NCI-H524 treated with DMSO at 0.1 percent for 48 hours (cell line): ENCODE measurements around the gene ELOVL3.
"Not testable (repeated sequence)": the region's sequence is repeated elsewhere in the genome, so short reads cannot be mapped to it uniquely, and the experiment has no call there.

Experiments
- DNase-seq: peaks from one replicate; lab custom pipeline; 2025; lab: John Stamatoyannopoulos, UW

The ELOVL3 gene, protein sequence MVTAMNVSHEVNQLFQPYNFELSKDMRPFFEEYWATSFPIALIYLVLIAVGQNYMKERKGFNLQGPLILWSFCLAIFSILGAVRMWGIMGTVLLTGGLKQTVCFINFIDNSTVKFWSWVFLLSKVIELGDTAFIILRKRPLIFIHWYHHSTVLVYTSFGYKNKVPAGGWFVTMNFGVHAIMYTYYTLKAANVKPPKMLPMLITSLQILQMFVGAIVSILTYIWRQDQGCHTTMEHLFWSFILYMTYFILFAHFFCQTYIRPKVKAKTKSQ

DNA sequence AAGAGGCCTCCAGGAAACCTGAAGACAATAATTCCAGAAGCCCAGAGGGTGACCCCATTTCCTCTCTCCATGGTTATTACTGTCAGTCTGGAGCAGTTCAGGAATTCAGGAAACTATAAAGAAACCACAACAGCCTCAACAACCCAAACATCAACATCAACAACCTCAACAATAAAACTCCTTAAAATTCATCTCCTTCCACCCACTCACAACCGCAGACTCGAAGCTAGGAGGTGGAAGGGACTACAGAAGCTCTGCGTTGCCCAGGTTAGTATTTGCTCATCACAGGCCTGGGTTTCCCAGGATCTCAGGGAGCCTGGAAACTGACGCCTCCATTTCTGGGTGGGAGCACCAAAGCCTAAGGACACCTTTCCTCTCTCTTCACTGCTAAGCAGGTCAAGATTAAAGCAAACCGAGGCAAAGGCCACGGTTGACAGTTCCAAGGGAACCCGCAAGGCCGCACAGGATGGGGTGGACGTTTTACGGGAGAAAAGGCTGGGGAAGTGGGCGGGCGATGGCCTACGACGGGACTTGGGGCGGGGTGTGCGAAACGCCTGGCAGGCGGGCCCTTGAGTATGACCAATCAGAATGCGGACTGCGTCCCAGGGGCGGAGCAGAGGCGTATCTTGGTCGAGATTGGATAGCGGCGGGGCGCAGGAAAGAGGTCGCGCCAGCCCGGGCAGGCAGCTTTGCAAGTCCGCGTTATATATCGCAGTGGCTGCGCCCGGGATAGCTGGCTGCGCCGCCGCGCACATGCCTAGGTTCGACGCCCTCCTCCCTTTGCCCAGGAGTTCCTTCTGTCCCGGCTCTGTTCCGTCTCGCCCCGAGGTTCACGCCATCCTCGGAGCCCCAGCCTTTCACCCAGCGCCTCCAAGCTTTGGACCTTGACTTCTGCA lies at the start of gene ELOVL3:
Gene ELOVL3 (plus strand): TSS at position 654 of the 896 bp plus-strand sequence. CDS start 250 bp downstream, outside the sequence.
- DNase-seq = peak; percentile 34

DNA sequence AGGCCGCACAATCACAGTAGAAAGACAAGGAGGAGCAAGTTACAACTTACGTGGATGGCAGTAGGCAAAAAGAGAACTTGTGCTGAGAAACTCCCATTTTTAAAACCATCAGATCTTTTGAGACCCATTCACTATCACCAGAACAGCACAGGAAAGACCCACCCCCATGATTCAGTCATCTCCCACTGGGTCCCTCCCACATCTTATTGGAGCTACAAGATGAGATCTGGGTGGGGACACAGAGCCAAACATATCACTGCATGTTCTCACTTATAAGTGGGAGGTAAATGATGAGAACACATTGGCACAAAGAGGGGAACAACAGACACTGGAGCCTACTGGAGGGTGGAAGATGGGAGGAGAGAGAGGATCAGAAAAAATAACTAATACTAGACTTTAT lies 41.5 kb upstream of the ELOVL3 start:
- no peak for DNase-seq

DNA sequence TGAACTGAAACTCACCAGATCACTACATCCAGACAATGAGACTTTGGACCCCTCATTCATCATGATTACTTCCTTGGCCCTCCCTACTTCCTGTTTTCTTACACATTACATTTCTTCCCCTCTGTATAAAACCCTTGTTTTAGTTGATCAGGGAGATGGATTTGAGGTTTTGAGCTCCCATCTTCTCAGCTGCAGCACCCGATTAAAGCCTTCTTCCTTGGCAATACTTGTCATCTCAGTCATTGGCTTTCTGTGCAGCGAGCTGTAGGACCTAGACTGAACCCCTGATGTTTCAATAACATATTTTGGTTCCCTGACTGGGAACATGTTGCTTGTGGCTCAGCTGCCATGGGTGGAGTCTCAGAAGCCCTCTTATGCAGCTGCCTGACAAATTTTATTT lies 40.8 kb upstream of the ELOVL3 start:
- DNase-seq = no peak

DNA sequence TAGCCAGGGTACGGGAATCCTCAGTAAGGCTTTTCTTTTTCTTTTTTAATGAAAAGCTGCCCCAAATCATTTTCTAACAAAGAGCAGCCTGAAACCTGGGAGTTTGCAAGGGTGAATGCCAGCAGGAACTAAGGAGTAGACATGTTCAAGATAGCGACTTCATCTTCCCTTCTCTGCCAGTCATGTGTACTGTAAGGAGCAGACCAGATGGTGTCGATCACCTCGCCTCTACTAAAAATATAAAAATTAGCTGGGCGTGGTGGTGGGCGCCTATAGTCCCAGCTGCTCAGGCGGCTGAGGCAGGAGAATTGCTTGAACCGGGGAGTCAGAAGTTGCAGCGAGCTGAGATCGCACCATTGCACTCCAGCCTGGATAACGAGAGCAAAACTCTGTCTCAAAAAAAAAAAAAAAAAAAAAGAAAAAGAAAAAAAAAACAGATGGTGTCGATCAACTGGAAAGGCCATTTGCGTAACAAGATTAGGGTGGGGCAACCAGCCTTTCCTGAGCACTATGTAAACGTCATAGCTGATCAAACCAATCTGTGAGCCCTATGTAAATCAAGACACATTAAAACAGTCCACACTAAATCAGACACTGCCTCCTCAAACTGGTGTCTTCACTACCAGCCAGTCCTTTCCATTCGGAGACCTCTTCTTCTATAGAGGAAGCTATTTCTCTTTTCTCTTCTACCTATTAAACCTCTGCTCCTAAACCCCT lies 40.1 kb upstream of the ELOVL3 start:
- DNase-seq = peak; percentile 32

DNA sequence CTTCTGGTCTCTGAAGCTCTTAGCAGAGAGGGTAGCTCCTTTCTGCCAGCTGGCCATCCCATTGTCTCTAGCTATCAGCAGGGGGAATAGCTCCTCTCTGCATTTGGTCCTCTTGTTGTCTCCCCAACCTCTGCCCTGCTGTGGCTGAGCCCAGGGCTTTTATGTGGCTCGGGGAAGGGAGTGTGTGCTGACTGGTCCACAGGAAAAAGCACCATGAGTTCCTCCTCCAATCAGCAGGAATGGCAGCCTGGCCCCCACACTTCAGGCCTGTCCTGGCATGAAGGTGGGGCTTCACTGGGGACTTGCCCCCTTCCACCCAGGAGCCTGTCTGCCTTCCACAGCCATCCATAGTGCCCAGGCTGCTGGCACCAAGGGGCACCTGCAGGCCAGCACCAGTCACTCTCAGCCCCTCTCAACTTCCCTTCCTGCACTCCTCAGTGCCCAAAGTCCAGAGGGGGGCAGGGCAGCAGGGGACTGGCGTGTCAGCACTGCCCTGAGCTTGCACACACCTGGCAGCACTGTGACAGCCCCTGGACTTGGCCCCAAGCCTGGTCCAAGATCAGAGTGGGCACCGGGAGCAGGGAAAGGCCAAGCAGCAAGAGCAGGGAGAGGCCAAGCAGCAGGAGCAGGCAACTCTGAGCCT lies 37.7 kb upstream of the ELOVL3 start:
- no peak for DNase-seq

DNA sequence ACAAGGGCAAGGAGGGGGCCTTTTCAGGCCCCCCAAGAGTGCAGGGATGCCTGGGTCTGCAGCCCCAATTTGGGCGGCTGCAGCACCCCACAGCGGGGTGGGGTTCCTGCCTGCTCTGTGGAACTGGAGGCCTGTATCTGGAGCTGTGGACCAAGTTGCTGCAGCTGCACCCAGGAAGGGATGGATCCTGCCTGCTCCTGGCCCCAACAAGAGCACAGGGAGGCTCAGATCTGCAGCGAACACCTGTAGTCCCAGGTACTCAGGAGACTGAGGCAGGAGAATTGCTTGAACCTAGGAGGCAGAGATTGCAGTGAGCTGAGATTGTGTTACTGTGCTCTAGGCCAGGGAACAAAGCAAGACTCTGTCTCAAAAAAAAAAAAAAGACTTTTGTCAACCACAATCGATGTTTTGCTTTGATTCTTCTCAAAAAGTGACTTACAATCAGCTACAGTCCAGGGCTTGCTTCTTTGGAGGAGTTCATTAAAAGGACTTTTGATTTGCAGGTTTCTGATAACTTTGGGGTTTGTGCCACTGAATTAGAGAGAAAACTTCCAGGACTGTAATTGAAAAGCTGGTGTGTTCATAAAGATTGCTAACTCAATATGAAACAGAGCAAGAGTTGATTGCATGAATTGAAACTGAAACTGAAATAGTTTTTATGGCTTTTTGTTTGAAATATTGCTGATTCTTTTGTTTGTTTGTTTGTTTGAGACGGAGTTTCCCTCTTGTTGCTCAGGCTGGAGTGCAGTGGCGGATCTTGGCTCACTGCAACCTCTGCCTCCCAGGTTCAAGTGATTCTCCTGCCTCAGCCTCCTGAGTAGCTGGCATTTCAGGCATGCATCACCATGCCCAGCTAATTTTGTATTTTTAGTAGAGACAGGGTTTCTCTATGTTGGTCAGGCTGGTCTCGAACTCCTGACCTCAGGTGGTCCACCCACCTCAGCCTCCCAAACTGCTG lies 36.9 kb upstream of the ELOVL3 start:
- not testable (repeated sequence) for DNase-seq

DNA sequence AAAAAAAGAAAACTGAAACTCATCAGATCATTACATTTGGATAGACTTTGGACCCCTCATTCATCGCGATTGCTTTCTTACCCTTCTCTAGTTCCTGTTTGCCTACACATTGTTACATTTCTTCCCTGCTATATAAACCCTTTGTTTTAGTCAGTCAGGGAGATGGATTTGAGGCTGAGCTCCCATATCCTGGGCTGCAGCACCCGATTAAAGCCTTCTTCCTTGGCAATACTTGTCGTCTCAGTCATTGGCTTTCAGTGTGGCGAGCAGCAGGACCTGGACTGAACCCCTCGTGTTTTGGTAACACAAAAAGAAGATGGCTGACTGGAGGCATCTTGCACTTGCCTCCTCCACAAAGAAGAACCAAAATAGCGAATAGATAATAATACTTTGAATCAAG lies 34.1 kb upstream of the ELOVL3 start:
- DNase-seq = no peak

DNA sequence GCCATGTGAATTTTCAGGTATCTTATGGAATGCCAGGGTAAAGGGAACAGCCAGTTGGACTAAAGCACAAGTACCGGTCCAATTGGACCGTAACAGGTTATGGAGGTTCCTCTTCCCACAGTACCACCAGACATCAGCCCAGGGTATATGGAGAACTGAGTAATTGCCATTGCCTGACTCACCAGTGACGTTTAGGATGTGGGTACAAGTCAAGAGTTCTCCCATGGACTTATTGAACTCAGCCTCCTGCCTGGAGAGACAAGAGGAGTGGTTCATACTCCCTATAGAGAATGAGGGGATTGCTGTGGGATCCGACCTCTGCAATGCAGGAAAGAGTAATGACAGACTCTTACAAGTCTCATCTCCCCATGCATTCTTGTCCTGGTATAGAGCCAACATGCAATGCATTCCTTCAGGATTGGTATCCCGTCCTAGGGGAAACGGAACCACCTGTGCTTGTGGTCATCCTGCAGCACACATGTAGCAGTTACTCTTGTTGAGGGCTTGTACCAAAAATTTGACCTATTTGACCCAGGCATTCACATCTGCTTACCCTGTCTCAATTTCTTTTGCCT lies 30.7 kb upstream of the ELOVL3 start:
- no peak for DNase-seq

DNA sequence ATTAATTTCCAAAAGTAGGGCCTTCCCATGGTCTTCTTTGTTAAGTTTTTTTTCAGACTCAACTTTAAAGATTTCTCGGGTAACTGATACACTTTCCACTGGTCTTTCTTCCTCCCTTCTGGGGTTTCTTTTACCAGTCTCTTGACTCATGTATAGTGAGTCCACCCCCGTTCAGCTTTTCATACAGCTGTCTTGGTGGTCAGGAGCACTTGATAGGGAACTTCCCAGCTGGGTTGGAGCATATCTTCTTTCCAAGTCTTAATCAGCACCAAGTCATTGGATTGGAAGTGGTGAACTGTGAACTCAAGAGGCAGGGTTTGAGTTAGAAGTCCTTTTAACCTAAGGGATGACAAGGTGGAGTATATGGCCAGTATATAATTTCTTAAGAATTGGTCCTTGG lies 29.2 kb upstream of the ELOVL3 start:
- no peak for DNase-seq

DNA sequence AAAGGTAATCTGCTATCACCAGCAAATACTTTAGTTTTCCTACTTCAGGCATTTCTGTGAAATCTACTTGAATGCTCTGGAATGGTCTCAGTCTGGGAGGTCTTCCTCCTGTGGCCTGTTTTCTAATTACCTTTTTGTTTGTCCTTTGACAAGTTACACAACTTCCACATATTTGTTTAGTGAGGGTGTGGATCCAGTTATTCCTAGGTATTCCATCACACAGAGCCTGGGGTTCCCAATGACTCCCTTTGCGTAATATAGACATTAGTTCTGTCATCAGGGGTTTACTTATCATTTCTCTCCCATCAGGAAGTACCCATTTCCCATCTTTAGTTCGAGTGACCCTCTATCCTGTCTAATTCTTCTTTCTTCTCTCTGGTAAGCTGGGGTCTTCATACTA lies 28.1 kb upstream of the ELOVL3 start:
- DNase-seq = no peak

DNA sequence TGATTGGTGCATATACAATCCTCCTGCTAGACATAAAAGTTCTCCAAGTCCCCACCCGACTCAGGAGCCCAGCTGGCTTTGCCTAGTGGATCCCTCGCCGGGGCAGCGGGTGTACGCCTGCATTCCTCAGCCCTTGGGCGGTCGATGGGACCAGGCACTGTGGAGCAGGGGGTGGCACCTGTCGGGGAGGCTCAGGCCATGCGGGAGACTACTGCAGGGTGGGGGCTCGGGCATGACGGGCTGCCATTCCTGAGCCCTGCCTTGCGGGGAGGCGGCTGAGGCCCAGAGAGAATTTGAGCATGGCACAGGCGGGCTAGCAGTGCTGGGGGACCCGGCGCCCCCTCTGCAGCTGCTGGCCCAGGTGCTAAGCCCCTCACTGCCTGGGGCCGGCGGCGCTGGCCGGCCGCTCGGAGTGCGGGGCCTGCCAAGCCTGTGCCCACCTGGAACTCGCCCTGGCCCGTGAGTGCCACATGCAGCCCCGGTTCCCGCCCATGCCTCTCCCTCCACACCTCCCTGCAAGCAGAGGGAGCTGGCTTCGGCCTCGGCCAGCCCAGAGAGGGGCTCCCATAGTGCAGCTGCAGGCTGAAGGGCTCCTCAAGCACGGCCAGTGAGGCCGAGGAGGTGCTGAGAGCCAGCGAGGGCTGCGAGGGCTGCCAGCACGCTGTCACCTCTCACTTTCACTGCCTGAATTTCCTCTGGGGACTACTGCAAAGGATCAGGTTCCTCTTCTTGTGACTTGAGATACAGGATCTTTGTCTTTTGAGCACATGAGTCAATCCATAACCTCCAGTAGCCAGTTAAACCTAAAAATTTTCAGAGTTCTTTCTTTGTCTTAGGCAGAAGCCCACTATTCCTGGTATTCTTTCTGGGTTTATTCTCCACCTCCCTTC lies 25.1 kb upstream of the ELOVL3 start:
- DNase-seq = no peak

DNA sequence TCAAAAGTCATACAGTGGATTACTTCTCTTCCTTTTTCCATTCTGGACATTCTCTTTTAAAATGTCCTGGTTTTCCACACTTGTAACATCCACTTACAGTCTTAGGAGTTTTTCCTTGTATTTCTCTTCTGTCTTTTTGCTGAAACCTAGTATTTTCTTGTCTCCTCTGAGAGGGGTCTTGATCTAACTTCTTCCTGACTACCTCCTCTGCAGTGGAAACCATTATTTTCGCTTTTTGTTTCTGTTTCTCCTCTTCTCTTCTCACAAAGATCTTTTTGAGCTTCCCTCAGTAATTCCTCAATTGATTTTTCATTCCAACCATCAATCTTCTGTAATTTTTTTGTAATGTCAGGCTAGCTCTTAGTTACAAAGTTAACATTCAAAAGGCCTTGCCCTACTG lies 23.7 kb upstream of the ELOVL3 start:
- no peak for DNase-seq

DNA sequence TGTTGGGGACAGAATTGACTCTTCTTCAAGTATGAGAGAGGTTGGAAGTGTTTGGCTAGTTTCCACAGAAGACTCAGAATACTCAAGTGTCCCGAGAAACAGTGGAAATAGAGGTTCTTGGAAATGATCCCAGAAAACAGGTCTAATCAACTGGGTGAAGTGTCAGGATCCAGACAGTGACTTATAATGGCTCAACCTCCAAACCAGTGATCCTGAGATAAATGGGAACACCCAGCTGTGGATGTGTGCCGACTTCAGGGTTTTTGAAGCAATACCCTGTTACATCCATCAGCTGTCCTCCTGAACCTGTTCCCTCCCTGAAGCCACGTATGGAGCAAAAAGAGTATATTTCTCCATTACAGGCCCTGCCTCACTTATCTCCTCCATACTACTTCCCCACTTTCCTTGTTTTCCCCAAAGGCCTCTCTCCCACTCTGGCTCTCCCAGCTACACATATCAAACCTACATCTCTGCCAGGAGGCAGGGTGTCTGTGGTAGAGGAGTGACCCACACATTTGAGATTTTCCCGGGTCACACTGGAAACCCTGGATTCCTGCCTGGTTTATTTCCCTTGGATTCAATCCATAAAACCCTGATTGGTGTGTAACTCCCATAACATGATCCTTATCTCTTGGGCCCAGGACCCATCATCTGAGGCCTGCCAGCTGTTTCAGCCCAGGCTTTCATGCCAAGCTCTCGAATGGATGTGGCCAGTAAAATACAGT lies 17.6 kb upstream of the ELOVL3 start:
- no peak for DNase-seq

DNA sequence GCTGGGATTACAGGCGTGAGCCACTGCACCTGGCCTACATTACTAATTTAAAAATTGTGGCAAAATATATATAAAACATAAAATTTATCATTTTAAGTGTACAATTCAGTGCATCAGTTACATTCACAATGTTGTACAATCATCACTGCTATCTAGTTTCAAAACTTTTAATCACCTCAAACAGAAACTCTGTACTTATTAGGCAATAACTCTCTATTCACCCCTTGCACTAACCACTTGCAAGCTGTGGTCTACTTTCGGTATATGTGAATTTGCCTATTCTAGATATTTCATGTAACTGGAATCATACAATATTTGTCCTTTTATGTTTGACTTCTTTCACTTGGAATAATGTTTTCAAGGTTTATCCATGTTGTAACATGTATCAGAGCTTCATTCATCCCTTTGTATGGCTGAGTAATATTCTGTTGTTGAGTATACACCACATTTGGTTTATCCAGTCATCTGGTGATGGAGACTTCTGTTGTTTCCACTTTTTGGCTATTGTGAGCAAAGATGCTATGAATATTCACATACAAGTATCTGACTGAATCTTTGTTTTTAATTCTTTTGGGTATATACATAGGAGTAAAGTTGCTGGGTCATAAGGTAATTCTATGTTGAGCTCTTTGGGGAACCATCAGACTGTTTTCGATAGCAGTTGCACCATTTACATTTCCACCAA lies 14.3 kb upstream of the ELOVL3 start:
- DNase-seq = no peak

DNA sequence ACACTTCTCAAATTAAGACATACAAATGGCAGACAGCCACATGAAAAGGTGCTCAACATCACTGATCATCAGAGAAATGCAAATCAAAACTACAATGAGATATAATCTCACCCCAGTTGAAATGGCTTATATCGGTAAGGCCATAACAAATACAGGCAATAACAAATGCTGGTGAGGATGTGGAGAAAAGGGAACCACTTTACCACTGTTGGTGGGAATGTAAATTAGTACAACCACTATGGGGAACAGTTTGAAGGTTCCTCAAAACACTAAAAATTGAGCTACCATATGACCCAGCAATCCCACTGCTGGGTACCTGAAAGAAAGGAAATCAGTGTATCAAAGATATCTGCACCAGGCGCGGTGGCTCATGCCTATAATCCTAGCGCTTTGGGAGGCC lies 12.5 kb upstream of the ELOVL3 start:
- DNase-seq = not testable (repeated sequence)

DNA sequence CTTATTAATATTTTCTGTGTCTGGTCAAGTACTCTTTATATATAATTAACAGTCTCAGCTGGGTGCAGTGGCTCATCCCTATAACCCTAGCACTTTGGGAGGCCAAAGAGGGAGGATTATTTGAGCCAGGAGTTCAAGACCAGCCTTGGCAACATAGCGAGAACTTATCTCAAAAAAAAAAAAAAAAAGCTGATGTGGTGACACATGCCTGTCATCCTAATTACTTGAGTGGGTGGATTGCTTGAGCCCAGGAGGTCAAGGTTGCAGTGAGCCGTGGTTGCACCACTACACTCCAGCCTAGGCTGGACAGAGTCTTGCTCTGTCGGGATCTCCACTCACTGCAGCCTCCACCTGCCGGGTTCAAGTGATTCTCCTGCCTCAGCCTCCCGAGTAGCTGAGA lies 6.7 kb upstream of the ELOVL3 start:
- DNase-seq = no peak

DNA sequence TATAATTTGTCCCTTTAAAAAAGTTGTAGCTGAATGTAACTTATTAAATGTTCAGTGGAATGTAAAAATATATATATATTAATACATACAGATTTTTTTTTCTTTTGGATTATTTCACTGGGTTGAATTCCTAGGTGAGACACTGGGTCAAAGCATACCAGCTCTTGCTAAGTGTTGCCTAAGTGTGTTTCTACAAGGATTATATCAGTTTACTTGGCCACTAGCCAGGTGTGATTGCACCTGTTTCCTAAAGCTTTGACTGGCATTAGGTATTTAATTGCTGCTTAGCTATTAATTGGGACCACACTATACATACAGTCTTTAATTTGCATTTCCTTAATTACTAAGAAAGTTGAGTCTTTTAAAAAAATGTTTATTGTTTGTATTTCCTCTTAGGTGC lies 5.5 kb upstream of the ELOVL3 start:
- no peak for DNase-seq

DNA sequence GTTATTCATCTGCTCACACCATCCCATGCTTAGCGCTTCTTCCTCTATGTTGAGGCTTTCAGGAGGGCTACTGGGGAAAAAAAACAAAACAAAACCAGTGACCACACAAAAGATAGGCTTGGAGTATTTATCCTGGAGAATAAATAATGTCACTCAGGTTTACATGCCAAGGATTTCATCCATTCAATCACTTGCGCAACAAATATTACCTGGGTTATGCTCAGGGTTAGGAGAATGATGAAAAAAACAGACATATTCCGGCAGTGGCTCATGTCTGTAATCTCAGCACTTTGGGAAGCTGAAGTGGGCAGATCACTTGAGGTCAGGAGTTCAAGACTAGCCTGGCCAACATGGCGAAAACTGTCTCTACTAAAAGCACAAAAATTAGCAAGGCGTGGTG lies 3.3 kb upstream of the ELOVL3 start:
- DNase-seq = no peak

DNA sequence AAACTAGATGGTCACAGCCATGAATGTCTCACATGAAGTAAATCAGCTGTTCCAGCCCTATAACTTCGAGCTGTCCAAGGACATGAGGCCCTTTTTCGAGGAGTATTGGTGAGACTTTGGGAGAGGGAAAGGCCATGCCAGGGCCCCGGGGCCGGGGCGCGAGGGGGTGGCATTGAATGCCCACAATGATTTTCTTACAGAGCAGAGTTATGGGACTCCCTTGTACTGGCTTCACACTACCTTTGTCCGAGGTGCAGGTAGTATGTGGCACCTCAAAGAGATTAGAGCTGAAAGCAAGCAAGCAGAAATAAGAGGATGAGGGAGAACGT lies 407 bp downstream of the ELOVL3 start:
- DNase-seq = no peak
